AML-193 (cell line): ENCODE results near the gene HDDC2.

Experiments
- DNase-seq, 2 experiments: peaks; one replicate each; lab custom pipeline; 2025; lab: John Stamatoyannopoulos, UW

HDDC2 gene

DNA sequence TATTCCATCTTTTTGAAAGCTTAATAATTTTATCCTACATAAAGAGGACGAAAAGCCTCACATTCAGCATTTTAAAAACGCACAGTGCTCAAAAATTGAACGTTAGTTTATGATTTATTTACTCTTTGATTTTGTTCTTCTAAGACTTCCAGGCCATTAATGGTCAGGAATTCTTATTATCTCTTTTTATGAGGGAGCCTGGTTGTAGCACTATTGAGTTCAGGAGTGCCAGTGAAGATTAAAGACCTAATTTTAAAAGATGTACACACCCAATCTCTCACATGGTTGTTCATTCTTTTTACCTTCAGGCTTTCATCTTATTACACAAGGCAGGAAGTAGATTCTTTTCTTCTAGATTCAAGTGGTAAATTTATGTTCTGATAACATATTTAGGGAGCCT lies 68.6 kb downstream of the HDDC2 start:
- no peak for DNase-seq

GRCh38 chr6:125232466-125232865 lies 69.3 kb downstream of the HDDC2 start:
- no peak for DNase-seq

DNA sequence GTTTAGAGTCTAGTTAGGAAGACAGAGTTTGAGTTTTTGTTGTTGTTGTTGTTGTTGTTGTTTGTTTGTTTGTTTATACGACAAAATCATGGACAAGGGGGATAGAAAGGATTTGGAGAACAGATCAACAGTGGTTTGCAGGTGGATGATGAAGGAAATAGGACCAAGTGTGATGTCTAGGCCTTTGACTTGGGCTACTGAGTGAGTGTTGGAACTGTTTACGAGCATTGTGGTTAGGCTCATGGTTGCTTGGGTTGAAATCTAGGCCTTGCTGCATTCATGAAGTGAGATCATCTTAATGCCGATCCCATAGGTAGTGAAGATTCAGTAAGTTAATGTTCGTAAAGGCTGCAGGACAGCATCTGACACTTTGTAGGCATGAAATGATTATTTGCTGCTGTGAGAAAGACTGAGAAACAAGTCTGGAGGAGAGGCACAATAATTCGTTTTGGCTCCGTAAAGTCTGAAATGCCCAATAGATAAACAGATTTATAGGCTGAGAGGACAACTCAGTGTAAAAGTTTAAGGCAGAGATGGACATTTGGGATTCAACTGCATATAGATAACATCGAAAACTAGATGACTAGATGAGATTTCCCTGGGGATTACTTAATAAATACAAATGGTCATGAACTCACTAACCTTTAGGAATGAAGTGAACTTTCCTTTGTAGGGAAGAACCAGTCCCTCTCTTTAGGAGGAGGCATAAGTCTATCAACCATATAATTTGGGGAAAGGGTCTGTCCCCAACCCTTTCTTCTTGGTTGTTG lies 70.0 kb downstream of the HDDC2 start:
- no peak for DNase-seq

- no peak for DNase-seq
These were observed 70.6 kb downstream of the HDDC2 start for GRCh38 chr6:125231133-125231532.

DNA sequence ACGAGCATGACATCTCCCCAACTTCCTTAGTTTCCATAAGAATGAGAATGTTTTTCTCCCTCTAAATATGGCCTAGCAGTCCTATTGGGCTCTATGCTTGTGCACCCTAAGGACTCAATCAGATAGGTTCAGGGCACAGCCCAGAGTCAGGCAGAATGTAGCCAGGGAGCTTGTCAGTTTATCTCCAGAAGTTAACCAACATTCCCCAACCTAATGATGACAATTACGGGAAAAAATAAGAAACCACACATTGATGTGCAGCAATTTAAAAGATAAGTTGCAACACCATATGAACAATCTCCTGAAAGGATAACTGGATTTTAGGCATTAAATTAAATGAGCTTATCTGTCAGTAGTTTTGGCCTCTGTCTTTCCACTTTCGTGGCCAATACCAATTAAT lies 71.1 kb downstream of the HDDC2 start:
- no peak for DNase-seq

- no peak for DNase-seq
These were observed 72.7 kb downstream of the HDDC2 start for GRCh38 chr6:125228981-125229479.

DNA sequence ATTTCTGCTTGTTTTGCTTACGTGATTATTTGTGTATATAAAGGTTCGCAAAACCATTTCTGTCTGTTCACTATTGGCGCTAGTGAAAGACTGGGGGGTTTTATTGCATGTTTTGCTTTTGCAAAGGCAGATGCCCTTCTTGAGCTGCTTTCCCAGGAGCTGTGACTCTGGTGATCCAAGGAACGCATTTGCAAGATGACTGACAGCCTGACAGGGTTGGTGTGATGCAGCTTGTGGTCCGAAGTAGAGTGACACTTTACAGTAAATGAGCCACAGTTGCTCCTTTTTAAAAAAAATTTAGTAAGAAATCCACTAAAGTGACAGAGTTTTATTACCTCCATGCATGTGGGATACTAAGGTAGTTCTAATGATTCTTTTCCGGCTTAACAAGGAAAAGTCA lies 74.5 kb downstream of the HDDC2 start:
- DNase-seq: no peak
